HL-60 (cell line): ENCODE measurements around the gene DOK1.

Source experiments
- DNase-seq, 2 experiments: peaks; one replicate each; pipeline ENCODE4 v3.0.0-alpha.2; 2010 to 2020; ENCODE audit warnings: low read depth in 1 of 2, low spot score in 1 of 2
- H3K27ac ChIP-seq: fragments of 250-450 bp; sonication (Bioruptor Pico); replicated peaks from 2 replicates; pipeline ENCODE4 v1.5.1; 2020; ENCODE audit warnings: mild to moderate bottlenecking, moderate library complexity
- H3K27me3 ChIP-seq: fragments of 250-450 bp; sonication (Bioruptor Pico); 2 replicates; pipeline ENCODE4 v1.5.1; 2021; ENCODE audit warnings: mild to moderate bottlenecking, moderate library complexity; ENCODE audit not compliant: insufficient read depth, poor library complexity, severe bottlenecking
- H3K4me3 ChIP-seq: replicated peaks from 2 replicates; pipeline ENCODE4 v1.5.1; 2011; ENCODE audit warnings: mild to moderate bottlenecking, control low read depth, low read length; ENCODE audit not compliant: insufficient read depth
- CTCF ChIP-seq: IDR thresholded peaks from one replicate; pipeline ENCODE4 v1.5.1; 2011; ENCODE audit warnings: low read length, control low read depth, inconsistent platforms; ENCODE audit not compliant: insufficient read depth
- GABPA ChIP-seq: IDR thresholded peaks from 2 replicates; pipeline ENCODE4 v1.6.1; 2012; ENCODE audit warnings: low read depth
- POLR2AphosphoS5 ChIP-seq: IDR thresholded peaks from 2 replicates; pipeline ENCODE4 v1.6.1; 2012; ENCODE audit warnings: low read depth
- REST ChIP-seq: IDR thresholded peaks from 2 replicates; pipeline ENCODE4 v1.6.1; 2012; ENCODE audit warnings: low read depth; ENCODE audit not compliant: insufficient replicate concordance
- SPI1 ChIP-seq: IDR thresholded peaks from 2 replicates; pipeline ENCODE4 v1.6.1; 2012; ENCODE audit warnings: low read depth, mild to moderate bottlenecking, borderline replicate concordance

DOK1 gene

GRCh38 chr2:74532222-74532621, 22.3 kb upstream of the DOK1 start:
- Histone ChIP-seq H3K4me3 (no peak overlapping the region), H3K27me3 (no peaks in the 10 kb centered on the region), H3K27ac (no peak overlapping the region)
- no peak for DNase-seq
- no peak for TF ChIP-seq REST
- TF ChIP-seq CTCF, result peak; percentile 31

GRCh38 chr2:74533464-74533863, 21.1 kb upstream of the DOK1 start:
- no peak overlapping the region for H3K27ac ChIP-seq
- DNase-seq, result no peak
- TF ChIP-seq POLR2AphosphoS5 (no peak; the same call in 1 of the 2 replicates), REST (no peak), GABPA (no peak), SPI1 (no peak), CTCF (no peak)
- no peak overlapping the region for H3K4me3 ChIP-seq
- H3K27me3 ChIP-seq, result no peaks in the 10 kb centered on the region

DNA sequence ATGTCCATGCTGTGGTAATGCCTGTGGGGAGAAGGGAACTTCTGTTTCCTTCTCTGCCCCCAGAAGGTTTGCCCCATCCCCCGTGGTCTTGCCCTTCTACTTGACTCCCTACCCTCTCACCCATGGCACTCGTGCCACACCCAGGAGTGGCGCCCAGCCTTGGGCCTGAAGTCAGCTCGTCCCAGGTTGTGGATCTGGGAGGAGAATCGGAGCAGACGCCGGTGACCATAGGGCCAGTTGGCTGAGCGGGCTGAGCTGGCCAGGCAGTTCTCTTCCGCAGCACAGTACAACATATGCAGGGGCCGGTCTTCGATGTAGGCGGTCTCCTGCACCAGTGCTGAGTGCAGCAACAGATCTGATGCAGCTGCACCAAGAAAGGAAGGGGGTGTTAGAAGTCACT, 20.1 kb upstream of the DOK1 start:
- H3K4me3 ChIP-seq, result no peak overlapping the region
- DNase-seq, result no peak
- no peak for TF ChIP-seq CTCF
- H3K27me3 ChIP-seq, result no peaks in the 10 kb centered on the region
- no peak overlapping the region for H3K27ac ChIP-seq

DNA sequence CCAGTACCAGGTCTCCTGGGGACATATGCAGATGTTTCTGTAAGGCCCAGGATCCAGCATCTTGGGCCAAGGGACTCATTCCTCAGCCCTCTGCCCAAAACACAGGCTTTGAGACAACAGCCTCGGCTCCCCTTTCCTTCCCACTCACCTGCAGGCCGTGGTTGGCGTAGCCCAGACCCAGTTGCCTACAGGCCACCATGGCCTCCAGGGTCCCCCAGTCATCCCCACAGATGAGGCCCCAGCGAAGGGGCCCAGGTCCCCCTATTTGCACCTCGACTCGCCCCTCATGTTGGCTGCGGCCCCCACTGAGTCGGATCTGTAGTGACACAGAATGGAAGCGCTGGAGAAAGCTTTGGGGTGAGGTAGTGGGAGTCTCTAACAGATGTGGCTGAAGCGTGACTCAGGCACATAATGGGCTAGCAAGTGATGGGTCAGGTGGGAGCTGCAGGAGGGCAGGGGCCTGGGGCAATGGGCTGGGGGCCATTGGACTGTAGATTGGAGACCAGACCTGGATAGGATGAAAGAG, 19.0 kb upstream of the DOK1 start:
- no peak for DNase-seq
- TF ChIP-seq SPI1, result no peak
- TF ChIP-seq CTCF, result no peak
- no peak for TF ChIP-seq POLR2AphosphoS5
- no peak for TF ChIP-seq REST
- H3K27me3 ChIP-seq, result no peaks in the 10 kb centered on the region
- no peak overlapping the region for H3K4me3 ChIP-seq
- H3K27ac ChIP-seq, result no peak overlapping the region
